GM12875 (cell line): ENCODE results near the gene HTR1D.

ENCODE experiments used
- H3K4me3 ChIP-seq: one replicate; pipeline ENCODE4 v1.5.1; 2011; ENCODE audit warnings: low read depth, low read length, control low read depth
- TF ChIP-seq, protein P1 (sequence below): IDR thresholded peaks from 2 replicates; pipeline ENCODE4 v1.5.1; 2011; ENCODE audit warnings: low read depth, mild to moderate bottlenecking, control low read depth, inconsistent platforms, low read length, moderate library complexity, borderline replicate concordance; ENCODE audit not compliant: insufficient read depth

Gene HTR1D

DNA sequence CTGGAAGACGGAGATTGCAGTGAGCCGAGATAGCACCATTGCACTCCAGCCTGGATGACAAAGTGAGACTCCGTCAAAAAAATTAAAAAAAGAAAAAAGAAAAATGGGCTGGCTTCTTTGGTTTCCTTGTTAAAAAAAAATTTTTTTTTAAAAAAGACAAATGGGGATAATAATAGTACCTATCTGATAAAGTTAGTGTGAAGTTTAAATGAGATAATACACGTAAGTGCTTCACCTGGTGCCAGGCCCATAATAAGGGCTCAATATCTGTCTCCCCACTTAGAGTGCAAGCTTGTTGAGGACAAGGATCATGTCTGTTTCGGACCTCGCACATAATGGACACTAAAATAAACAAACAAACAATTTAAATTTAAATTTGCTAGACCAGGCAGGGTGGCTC, 30.0 kb upstream of the HTR1D start:
- TF ChIP-seq, protein P1, sequence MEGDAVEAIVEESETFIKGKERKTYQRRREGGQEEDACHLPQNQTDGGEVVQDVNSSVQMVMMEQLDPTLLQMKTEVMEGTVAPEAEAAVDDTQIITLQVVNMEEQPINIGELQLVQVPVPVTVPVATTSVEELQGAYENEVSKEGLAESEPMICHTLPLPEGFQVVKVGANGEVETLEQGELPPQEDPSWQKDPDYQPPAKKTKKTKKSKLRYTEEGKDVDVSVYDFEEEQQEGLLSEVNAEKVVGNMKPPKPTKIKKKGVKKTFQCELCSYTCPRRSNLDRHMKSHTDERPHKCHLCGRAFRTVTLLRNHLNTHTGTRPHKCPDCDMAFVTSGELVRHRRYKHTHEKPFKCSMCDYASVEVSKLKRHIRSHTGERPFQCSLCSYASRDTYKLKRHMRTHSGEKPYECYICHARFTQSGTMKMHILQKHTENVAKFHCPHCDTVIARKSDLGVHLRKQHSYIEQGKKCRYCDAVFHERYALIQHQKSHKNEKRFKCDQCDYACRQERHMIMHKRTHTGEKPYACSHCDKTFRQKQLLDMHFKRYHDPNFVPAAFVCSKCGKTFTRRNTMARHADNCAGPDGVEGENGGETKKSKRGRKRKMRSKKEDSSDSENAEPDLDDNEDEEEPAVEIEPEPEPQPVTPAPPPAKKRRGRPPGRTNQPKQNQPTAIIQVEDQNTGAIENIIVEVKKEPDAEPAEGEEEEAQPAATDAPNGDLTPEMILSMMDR = no peak
- no peak overlapping the region for H3K4me3 ChIP-seq

DNA sequence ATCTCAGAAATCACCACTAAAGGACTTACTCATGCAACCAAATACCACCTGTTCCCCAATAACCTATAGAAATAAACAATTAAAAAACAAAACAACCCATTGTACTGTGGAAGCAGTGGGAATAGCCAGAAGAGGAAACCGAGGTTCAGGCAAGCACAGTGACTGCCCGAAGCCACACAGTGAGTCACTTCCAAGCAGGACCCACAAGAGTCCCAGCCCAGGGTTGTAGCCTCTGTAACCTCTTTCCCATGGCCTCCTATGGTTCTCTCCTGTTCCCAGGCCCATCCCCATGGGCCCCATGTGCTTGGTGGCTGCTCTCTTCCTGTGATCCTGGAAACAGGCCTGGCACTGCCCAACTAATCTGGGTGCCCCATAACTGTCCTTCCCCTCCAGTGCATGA, 29.0 kb upstream of the HTR1D start:
- H3K4me3 ChIP-seq = no peak overlapping the region
- TF ChIP-seq, protein P1 = no peak

DNA sequence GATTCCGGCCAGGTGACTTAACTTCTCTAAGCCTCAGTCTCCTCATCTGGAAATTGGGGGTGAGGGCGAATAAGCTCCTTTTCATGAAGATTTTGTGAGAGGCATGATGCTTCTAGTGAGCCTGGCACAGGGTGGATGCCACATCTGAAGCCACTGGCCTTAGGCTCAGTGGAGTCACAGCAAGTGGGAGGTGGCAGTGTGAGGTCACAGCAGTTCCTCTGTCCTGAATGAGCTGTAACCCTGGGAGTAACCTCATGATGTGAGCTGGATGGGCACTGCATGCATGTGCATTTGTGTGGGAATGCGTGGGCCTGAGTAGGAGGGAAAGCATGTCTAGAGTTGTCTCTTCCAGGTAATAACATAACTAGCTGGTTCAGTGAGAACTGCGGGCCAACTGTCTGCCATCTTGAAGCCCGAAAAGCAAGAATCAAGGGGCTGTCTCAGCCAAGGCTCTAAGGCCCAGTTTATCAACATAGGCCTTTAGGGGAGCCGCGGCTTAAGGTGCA, 27.0 kb upstream of the HTR1D start:
- TF ChIP-seq, protein P1 = no peak
- no peak overlapping the region for H3K4me3 ChIP-seq

DNA sequence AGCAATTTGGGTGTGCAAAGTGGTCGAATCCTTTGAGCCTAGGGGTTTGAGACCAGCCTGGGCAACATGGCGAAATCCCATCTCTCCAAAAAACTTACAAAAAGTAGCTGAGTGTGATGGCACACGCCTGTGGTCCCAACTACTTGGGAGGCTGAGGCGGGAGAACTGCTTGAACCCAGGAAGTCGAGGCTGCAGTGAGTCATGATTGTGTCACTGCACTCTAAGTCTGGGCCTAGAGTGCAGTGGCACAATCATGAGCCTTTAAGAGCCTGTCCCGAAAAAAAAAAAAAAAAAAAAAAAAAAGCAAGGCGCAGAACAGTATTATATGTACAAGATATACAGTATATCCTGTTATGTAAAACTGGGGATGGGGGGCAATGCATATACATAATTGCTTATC, 25.1 kb upstream of the HTR1D start:
- TF ChIP-seq, protein P1 = no peak
- no peak overlapping the region for H3K4me3 ChIP-seq

DNA sequence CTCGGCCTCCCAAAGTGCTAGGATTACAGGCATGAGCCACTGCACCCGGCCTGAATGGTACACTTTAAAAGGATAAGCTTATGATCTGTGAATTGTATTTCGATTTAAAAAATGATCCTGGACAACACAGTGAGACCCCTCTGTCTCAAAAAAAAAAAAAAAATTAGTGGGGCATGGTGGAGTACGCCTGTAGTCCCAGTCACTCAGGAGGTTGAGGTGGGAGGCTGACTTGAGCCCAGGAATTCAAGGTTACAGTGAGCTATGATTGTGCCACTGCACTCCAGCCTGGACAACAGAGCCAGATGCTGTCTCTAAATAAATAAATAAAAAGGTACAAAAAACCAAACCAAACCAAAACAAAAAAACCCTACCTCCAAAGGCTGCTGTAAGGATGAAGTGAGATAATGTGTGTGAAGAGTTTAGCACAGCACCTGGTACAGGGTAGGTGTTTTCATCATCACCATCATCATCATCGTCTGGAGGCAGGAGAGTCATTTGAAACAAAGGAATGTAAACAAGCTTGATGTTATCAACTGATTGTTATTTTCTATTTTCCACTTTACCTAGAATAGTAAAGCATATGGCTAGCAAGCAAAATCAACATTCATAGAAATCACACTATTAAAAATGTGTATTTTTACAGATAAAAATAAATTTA, 22.5 kb upstream of the HTR1D start:
- no peak overlapping the region for H3K4me3 ChIP-seq
- TF ChIP-seq, protein P1 = no peak

DNA sequence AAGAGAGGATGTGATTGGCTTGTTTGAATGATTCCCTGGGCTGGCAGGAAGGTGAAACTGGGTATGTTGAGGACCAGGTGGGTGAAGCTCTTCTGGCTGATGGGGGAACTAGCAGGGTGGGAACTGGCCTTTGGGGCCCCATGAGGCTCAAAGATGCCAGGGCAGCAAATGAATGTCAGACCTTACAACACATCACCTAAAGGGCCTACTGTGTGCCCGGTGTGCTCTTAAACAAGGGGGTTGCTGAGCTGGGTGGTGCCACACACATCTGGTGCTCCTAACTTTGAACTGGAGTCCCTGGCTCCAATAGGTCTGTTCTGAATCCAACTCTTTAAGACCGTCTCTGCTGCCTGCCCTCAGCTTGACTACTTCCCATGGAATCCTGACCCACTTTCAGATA, 21.3 kb upstream of the HTR1D start:
- no peak overlapping the region for H3K4me3 ChIP-seq
- TF ChIP-seq, protein P1 = no peak

DNA sequence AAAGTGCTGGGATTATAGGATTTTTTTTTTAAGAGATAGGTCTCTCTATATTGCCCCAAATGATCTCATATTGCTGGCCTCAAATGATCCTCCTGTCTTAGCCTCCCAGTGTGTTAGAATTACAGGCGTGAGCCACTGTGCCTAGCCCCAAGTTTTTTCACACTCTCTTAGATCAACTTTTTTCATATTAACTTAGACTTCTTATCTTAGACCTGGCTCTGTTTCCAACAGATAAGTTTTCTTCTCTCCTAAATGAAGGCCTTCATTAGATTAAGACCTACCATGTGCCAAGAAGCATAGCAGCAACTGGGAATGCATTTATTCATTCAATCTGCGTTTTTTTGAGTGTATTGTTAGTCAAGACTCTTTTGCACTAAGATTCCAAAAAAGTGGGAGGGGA, 20.2 kb upstream of the HTR1D start:
- no peak overlapping the region for H3K4me3 ChIP-seq
- TF ChIP-seq, protein P1 = no peak
